SH-SY5Y (cell line): Measurements from ENCODE around the gene ERICH6.

Experiments
- GATA2 ChIP-seq: IDR thresholded peaks from 2 replicates; pipeline ENCODE4 v1.6.1; 2011; ENCODE audit warnings: mild to moderate bottlenecking, low read depth, low read length
- GATA3 ChIP-seq: IDR thresholded peaks from 2 replicates; pipeline ENCODE4 v1.6.1; 2011; ENCODE audit warnings: low read depth, mild to moderate bottlenecking, low read length, moderate library complexity

Gene ERICH6

DNA sequence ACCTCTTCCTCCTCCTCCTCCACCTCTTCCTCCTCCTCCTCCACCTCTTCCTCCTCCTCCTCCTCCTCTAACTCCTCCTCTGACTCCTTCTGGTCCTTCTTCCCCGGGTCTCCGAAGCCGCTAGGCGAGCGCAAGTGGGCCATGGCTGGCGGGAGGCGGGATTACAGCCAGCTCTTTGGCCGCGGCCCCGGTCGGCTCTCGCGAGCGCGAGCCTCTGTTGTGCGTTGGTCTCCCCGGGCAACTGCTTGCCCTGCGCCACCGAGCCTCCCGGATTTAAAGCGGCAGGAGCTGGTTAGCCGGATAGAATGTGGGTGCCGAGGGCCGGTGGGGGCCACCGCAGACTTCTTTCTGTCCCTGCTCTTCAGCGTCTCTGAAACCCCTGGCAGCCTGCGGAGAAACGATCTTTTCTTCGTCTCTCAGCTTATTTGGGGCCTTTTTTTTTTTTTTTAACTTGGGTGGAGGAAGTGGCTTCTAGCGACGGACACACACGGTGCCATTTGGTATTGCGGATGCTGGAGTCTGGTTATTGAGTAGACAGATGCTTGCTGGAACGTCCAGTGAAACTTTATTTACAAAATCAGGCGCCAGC is at the start of gene ERICH6:
Gene ERICH6 (minus strand): TSS at position 165 of the 589 bp plus-strand sequence. CDS start 22 bp downstream, at position 143.
- TF ChIP-seq GATA3: no peak
- no peak for TF ChIP-seq GATA2

DNA sequence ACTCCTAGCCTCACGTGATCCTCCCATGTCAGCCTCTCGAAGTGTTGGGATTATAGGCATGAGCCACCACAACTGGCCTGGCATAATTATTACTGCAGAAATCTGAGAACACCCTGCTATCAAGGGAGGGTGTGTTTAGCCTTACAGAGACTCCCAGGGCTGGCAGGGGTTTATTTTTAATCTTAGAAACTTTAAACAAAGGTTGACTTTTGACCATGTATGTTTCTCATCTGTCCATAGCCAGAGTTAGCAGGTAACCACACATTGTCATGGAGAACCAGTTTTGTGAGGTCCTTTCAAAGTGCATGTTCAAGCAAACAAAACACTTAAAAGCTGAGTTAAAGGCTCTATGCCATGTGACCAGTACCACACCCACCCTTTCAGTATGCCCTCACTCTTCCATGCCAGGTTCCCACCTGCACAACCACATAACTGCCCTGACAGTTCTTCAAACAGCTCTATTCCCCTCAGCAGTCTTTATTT is 48.1 kb upstream of the ERICH6 start:
- no peak for TF ChIP-seq GATA2
- no peak for TF ChIP-seq GATA3

DNA sequence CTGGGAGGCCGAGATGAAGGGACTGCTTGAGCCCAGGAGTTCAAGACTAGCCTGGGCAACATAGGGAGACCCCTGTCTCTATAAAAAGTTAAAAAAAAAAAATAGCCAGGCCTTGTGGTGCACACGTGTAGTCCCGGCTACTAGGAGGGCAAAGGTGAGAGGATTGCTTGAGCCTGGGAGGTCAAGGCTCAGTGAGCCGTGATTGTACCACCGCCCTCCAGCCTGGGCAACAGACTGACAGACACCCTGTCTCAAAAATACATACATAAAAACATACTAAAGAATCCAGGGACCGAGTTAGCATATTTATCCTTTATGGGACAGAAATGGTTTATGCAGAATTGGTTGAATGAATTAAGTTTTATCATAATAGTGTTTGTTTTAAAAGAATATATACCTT is 45.5 kb upstream of the ERICH6 start:
- TF ChIP-seq GATA2: no peak
- no peak for TF ChIP-seq GATA3

GRCh38 chr3:150748684-150749047 is 44.9 kb upstream of the ERICH6 start:
- no peak for TF ChIP-seq GATA3
- TF ChIP-seq GATA2: no peak

GRCh38 chr3:150747886-150748683 is 44.4 kb upstream of the ERICH6 start:
- no peak for TF ChIP-seq GATA3
- no peak for TF ChIP-seq GATA2

DNA sequence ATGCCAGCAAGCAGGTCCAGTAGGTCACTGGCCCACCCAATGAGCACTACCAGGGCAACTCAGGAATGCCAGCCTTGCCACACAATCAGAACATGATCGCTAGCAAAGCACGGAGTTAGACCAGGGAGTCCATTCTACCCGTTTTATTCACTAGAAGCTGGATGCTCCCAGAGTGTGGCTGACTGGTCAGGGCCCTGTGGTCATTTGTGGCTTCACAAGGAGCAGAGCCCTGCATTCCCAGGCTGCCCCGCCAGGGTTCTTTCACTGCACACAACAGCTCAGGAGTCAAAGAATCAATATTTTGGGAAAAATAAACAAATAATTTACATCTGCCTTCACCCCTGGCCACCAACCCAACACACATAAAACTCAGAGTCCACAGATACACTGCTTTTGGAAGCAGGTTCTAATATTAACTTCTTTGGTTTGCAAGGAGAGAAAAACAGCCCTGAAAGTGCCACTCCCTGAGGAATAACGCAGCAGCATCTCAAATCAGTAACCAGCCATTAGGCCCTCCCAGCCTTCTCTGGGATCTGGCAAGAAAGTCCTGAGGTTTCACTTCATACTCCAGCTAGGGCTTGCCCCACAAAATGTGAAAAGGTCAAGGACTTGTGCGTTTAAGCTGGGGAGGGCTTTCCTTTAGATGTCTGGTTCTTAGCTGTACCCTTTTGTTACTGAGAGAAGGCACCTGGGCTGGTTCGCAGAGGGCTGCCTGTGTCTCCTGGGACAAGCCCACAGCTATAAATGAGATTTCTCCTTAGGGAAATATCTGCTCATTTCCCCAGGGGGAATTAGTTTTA is 43.3 kb upstream of the ERICH6 start:
- TF ChIP-seq GATA3: no peak
- TF ChIP-seq GATA2: no peak

DNA sequence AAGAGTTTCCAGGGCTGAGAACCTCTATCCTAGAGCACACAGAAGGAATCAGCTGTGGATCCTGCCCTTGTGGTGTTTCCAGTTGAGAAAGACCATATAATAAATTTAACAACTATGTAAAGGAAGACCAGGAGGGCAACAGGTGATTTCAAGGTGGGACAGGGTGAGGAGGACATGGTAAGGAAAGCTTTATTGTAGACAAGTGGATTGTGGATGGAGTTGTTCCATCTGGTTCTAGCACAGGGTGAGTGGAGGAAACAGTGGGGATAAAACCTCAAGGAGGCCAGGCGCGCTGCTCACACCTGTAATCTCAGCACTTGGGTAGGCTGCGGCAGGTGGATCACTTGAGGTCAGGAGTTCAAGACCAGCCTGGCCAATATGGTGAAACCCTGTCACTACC is 42.1 kb upstream of the ERICH6 start:
- no peak for TF ChIP-seq GATA3

DNA sequence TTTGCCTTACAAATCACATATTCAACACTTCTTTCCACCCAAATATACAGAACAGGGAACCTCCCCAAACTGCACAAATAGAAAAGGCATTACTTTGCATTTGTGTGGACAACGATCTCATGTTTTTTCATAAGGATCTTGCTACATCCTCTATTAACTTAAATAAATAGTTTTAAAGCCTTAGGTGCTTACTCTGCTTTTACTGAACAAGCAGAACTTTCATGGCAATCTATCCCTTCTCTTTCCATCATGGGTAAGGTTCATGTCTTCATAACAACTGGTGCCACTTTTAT is 41.1 kb upstream of the ERICH6 start:
- TF ChIP-seq GATA2: no peak
- no peak for TF ChIP-seq GATA3

- TF ChIP-seq GATA3 (no peak), GATA2 (no peak)
These were observed 40.6 kb upstream of the ERICH6 start for GRCh38 chr3:150744041-150744918.

DNA sequence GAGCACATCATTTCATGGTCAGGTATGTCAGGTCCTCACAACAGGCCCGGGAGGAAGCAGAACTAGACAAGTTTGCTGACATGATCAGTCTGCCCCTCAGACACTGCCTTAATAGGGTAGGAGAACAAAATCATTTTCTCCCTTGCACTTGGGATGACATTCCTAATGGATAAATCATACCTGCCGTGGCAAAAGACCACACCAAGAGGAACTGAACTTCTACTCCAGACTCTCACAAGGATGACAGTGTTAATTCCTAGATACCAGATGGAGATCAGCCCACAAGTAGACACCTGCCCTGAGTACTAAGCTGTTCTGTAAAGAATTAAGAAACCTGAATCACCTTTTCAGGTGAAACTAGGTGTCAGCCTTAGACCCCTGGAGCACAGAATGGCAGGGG is 39.8 kb upstream of the ERICH6 start:
- TF ChIP-seq GATA3 (no peak), GATA2 (no peak)

GRCh38 chr3:150742679-150743078 is 39.0 kb upstream of the ERICH6 start:
- no peak for TF ChIP-seq GATA2
- TF ChIP-seq GATA3: no peak

GRCh38 chr3:150742141-150742523 is 38.4 kb upstream of the ERICH6 start:
- TF ChIP-seq GATA3: no peak
- TF ChIP-seq GATA2: no peak

DNA sequence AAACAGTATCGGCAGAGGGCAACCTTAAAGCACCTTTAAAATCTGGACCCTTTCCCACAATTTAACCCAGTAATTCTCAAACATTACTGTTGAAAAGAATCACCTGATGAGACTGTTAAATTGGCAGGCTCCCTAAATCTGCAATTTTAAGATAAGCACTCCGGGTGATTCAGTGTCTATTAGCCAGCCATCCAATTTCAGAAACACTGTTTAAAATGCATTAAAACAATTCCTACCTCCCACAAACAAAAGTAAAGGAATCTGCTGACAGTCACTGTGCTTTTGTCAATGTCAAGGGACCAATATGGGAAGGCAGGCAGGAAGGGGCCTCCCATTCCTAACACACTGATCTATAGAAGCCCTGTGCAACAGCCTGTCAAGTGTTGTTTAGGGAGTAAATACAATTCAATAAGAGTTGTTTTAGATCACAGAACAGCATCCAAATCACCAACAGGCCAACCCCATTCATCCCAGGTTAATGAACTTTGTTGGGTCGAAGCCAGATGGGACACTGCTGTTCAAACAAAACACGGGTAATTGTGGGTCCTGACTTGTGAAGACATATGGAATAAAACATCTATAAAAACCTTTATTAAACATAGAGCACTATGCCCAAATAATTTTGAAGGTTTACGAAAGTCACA is 37.9 kb upstream of the ERICH6 start:
- TF ChIP-seq GATA3 (no peak), GATA2 (no peak)
